Measurements from ENCODE around the gene ACAP1. TPM values are rescaled to one million over a fixed set of nuclear protein-coding genes. Genes with fewer than 3 reads are reported as not detected.

Gene ACAP1
- total and polyA plus RNA-seq, 9 of the 15 experiments (the other 6 are each of a cell fraction or from before 2014, with no cell fraction given), result 0.15 to 8.5 (median 2.4) TPM

DNA sequence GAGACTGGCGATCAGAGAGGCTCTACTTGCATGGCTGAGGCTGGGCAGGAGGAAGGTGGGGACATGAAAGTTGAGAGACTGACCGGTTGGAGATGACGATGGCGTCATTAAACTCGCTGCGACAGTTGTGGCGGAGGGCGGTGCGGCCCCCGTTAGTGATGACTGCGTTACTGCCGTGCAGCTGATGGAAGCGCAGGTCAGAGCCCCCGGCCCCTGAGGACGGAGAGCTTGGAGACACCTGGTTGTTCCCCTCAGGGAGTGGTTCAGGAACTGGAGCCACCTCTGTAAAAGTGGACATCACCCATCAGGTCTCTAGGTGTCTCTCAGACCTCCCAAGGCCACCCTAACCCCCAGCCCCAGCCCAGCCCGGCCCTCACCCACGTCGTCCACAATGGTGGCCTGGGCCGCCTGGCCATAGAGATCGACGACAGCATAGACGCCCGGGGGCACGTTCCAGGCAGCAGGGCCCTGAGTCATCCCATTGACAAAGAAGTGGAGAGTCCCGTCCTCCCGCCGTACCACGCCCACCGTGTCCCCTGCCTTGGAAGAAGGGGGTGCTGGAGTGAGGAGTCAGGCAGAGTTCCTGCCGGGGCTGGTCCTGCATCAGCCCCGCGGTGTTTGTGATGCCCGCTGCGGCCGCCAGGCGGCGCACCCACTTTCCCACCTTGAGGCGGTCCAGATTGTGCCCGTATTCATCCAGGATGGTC is 12.4 kb upstream of the ACAP1 start (continued):
- TF ChIP-seq MED1 (CRISPR knock-in tag; IDR thresholded peaks at IDR 0.05; ENCODE audit: borderline replicate concordance), result no peak
- peak; percentile 65; the same call in 1 of the 2 replicates for TF ChIP-seq SMC3 (conservative IDR thresholded peaks at IDR 0.05; ENCODE audit: insufficient read depth, low read depth, low read length)
- TF ChIP-seq C11orf30 (IDR thresholded peaks at IDR 0.05; ENCODE audit: low read depth), result no peak
- TF ChIP-seq PCBP2 (IDR thresholded peaks at IDR 0.05; ENCODE audit: low read depth, low read length, poor library complexity, severe bottlenecking), result no peak
- TF ChIP-seq ZNF445 (CRISPR knock-in tag; IDR thresholded peaks at IDR 0.05; ENCODE audit: low read depth), result no peak
- peak in 1 of 2 experiments; percentile 65; a peak in 3 of 4 replicates for TF ChIP-seq RAD21 (CRISPR knock-in tag; conservative IDR thresholded peaks at IDR 0.05 in 1 of 2, IDR thresholded peaks at IDR 0.05 in 1 of 2)
- no peak for TF ChIP-seq ZNF584 (CRISPR knock-in tag; IDR thresholded peaks at IDR 0.05; ENCODE audit: low read depth)
- TF ChIP-seq HES1 (IDR thresholded peaks at IDR 0.05; ENCODE audit: low read depth), result no peak
- TF ChIP-seq BACH1 (tag; IDR thresholded peaks at IDR 0.05), result no peak
- TF ChIP-seq, protein P1, sequence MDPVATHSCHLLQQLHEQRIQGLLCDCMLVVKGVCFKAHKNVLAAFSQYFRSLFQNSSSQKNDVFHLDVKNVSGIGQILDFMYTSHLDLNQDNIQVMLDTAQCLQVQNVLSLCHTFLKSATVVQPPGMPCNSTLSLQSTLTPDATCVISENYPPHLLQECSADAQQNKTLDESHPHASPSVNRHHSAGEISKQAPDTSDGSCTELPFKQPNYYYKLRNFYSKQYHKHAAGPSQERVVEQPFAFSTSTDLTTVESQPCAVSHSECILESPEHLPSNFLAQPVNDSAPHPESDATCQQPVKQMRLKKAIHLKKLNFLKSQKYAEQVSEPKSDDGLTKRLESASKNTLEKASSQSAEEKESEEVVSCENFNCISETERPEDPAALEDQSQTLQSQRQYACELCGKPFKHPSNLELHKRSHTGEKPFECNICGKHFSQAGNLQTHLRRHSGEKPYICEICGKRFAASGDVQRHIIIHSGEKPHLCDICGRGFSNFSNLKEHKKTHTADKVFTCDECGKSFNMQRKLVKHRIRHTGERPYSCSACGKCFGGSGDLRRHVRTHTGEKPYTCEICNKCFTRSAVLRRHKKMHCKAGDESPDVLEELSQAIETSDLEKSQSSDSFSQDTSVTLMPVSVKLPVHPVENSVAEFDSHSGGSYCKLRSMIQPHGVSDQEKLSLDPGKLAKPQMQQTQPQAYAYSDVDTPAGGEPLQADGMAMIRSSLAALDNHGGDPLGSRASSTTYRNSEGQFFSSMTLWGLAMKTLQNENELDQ (CRISPR knock-in tag; IDR thresholded peaks at IDR 0.05; ENCODE audit: borderline replicate concordance), result no peak
- TF ChIP-seq CTCF (IDR thresholded peaks at IDR 0.05 in 2 of 3, conservative IDR thresholded peaks at IDR 0.05 in 1 of 3; ENCODE audit: insufficient read depth in 2 of 3, low read depth in 1 of 3, low read length in 3 of 3), result peak; percentile 69 to 87 (median 75)
- no peak for TF ChIP-seq TEAD2 (tag; IDR thresholded peaks at IDR 0.05)
- no peak for TF ChIP-seq KAT7 (CRISPR knock-in tag; IDR thresholded peaks at IDR 0.05; ENCODE audit: borderline replicate concordance)

Measured in K562 (cell line).